Measurements from ENCODE around the gene TSPAN2.
"Not testable (repeated sequence)": the region's sequence is repeated elsewhere in the genome, so short reads cannot be mapped to it uniquely, and the experiment has no call there.

TSPAN2 gene

GRCh38 chr1:115031595-115031994 is 57.7 kb downstream of the TSPAN2 start:
- DNase-seq: no peak

- DNase-seq: no peak
Observed at GRCh38 chr1:115029526-115029925, 59.8 kb downstream of the TSPAN2 start, which contains the start of gene TSHB. Gene TSHB, plus strand, starts transcription at chr1:115029826. Its CDS starts 3,537 bp downstream, at chr1:115033363.

GRCh38 chr1:115023593-115023992 is 65.7 kb downstream of the TSPAN2 start:
- no peak for DNase-seq

DNA sequence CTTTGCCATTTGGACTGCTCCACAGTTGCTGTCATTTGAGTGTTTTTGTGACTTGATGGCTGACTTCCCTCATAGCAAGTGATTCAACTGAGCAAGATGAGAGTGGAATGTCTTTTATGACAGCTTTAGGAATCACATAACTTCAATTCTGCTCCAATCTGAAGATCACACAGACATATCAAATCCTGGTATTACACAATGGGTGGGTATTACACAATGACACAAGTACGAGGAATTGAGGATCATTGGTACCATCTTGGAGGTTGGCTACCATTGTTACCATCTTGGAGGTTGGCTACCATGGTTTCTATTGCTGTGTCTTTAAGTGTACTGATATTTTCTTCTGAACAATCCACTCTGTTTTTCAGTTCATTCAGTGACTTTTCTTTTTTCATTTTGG is 68.2 kb downstream of the TSPAN2 start:
- DNase-seq: no peak

- DNase-seq: not testable (repeated sequence)
Observed at GRCh38 chr1:115019549-115019948, 69.8 kb downstream of the TSPAN2 start.

DNA sequence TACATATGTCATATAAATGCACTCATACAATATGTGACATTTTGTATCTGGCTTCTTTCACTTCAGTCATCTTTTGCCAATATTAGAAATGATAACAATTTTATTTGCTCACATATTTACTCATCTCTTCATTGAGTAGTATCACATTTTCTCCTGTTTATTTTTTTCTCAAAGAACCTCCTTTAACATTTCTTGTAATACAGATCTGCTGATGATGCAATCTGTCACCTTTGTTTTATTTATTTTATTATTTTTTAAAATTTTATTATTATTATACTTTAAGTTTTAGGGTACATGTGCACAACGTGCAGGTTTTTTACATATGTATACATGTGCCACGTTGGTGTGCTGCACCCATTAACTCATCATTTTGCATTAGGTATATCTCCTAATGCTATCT is 75.5 kb downstream of the TSPAN2 start:
- no peak for DNase-seq

- DNase-seq: no peak
Observed at GRCh38 chr1:115012434-115012833, 76.9 kb downstream of the TSPAN2 start.

GRCh38 chr1:115012006-115012405 is 77.3 kb downstream of the TSPAN2 start:
- no peak for DNase-seq

DNA sequence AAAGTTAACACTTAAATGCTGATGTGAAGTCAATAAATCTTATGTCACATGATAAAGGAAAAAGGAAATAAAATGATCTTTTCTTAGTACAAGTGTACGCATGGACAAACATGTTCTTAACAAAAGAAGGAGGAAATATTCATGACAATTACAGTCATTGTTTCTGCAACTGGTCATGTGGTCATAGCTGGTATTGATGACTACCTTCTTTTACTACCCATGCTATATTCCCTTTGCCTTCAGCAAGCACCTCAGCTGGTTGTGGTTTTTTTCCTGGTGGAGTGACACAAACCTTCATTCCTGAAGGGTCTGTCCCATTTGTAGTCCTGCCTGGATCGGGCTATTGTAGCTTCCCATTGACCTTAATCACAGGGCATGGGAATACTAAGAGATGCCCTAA is 83.1 kb downstream of the TSPAN2 start:
- no peak for DNase-seq
